GM19395 (cell line): Measurements from ENCODE around the gene GRK4.
"Not testable (repeated sequence)": the region's sequence is repeated elsewhere in the genome, so short reads cannot be mapped to it uniquely, and the experiment has no call there.

Experiments used
- ATAC-seq: cut with Tn5 transposase; IDR thresholded peaks from one replicate; pipeline ENCODE4 v1.9.1; 2021; ENCODE audit warnings: mild to moderate bottlenecking, moderate library complexity; ENCODE audit not compliant: unreplicated experiment

GRK4 gene

GRCh38 chr4:2930758-2931511 lies 32.4 kb upstream of the GRK4 start:
- ATAC-seq = no peak

GRCh38 chr4:2931512-2932301 lies 31.7 kb upstream of the GRK4 start:
- ATAC-seq = peak; percentile 44

GRCh38 chr4:2932321-2932950 lies 30.9 kb upstream of the GRK4 start:
- no peak for ATAC-seq

GRCh38 chr4:2932951-2933565 lies 30.3 kb upstream of the GRK4 start:
- ATAC-seq = no peak

- no peak for ATAC-seq
These were observed 29.8 kb upstream of the GRK4 start for GRCh38 chr4:2933566-2934076.

- ATAC-seq = no peak
These were observed 29.1 kb upstream of the GRK4 start for GRCh38 chr4:2934077-2934812.

- peak; percentile 48 for ATAC-seq
These were observed 28.3 kb upstream of the GRK4 start for GRCh38 chr4:2934813-2935761.

GRCh38 chr4:2935762-2936743 lies 27.3 kb upstream of the GRK4 start:
- no peak for ATAC-seq

GRCh38 chr4:2936773-2937145 lies 26.6 kb upstream of the GRK4 start:
- ATAC-seq = no peak

- ATAC-seq = no peak
These were observed 26.1 kb upstream of the GRK4 start for GRCh38 chr4:2937146-2937857.

GRCh38 chr4:2937986-2938385 lies 25.4 kb upstream of the GRK4 start:
- ATAC-seq = no peak

GRCh38 chr4:2938411-2938810 lies 25.0 kb upstream of the GRK4 start:
- ATAC-seq = not testable (repeated sequence)

- no peak for ATAC-seq
These were observed 24.5 kb upstream of the GRK4 start for GRCh38 chr4:2938906-2939305.

- ATAC-seq = no peak
These were observed 23.8 kb upstream of the GRK4 start for GRCh38 chr4:2939383-2940243.

- ATAC-seq = no peak
These were observed 22.9 kb upstream of the GRK4 start for GRCh38 chr4:2940267-2941137.
